GDM1 (cell line): ENCODE results near the gene METTL26.

Experiments
- DNase-seq: peaks from one replicate; lab custom pipeline; 2025; lab: John Stamatoyannopoulos, UW

Gene METTL26

GRCh38 chr16:636206-637080 lies at the start of gene METTL26:
Gene METTL26 (minus strand): TSS chr16:636305. CDS start chr16:636290, 15 bp downstream.
- DNase-seq, result peak; percentile 91

- DNase-seq, result no peak
Observed at GRCh38 chr16:684961-685696, 49.0 kb upstream of the METTL26 start.

GRCh38 chr16:684071-684794 lies 48.1 kb upstream of the METTL26 start, which contains the start of gene JMJD8:
Gene JMJD8 (minus strand): TSS chr16:684334. CDS start chr16:684319, 15 bp downstream.
- peak; percentile 87 for DNase-seq

GRCh38 chr16:683396-684070 lies 47.4 kb upstream of the METTL26 start:
- DNase-seq, result no peak

- DNase-seq, result no peak
Observed at GRCh38 chr16:682493-683395, 46.6 kb upstream of the METTL26 start.

- no peak for DNase-seq
Observed at GRCh38 chr16:681746-682427, 45.8 kb upstream of the METTL26 start.

- no peak for DNase-seq
Observed at GRCh38 chr16:680967-681745, 45.1 kb upstream of the METTL26 start.

- no peak for DNase-seq
Observed at GRCh38 chr16:680625-680945, 44.5 kb upstream of the METTL26 start.

GRCh38 chr16:679814-680624 lies 43.9 kb upstream of the METTL26 start, which contains the start of gene STUB1:
Gene STUB1 (plus strand): TSS chr16:680410. CDS start chr16:680526, 116 bp downstream.
- DNase-seq, result peak; percentile 80

GRCh38 chr16:678858-679813 lies 43.0 kb upstream of the METTL26 start:
- peak; percentile 45 for DNase-seq

- no peak for DNase-seq
Observed at GRCh38 chr16:678209-678857, 42.2 kb upstream of the METTL26 start.

- no peak for DNase-seq
Observed at GRCh38 chr16:677316-678190, 41.4 kb upstream of the METTL26 start.

GRCh38 chr16:676913-677312 lies 40.8 kb upstream of the METTL26 start:
- no peak for DNase-seq

GRCh38 chr16:676565-676902 lies 40.4 kb upstream of the METTL26 start:
- DNase-seq, result no peak

- no peak for DNase-seq
Observed at GRCh38 chr16:675884-676564, 39.9 kb upstream of the METTL26 start.
